Left ventricle myocardium inferior (tissue), 1 donor: ENCODE results near the gene MYO18A. TPM values are rescaled to one million over a fixed set of nuclear protein-coding genes. Genes with fewer than 3 reads are reported as not detected.
A peak's percentile ranks its signal among the peaks of the same experiment; 100 is the strongest.

Experiments used
- DNase-seq: peaks from one replicate; pipeline ENCODE4 v3.0.0-alpha.2; 2020
- H3K27ac ChIP-seq: fragments of 200-600 bp; replicated peaks from 2 replicates; pipeline ENCODE4 v1.8.0; 2021
- H3K27me3 ChIP-seq: fragments of 200-600 bp; 2 replicates; pipeline ENCODE4 v1.8.0; 2021; ENCODE audit warnings: low read depth
- H3K36me3 ChIP-seq: fragments of 200-600 bp; 2 replicates; pipeline ENCODE4 v1.8.0; 2021
- H3K4me1 ChIP-seq: fragments of 200-600 bp; 2 replicates; pipeline ENCODE4 v1.8.0; 2021
- H3K4me3 ChIP-seq: fragments of 200-600 bp; 2 replicates; pipeline ENCODE4 v1.8.0; 2021; ENCODE audit warnings: mild to moderate bottlenecking, moderate library complexity
- H3K9me3 ChIP-seq: fragments of 200-600 bp; replicated peaks from 2 replicates; pipeline ENCODE4 v1.8.0; 2021
- intact Hi-C: fragments of 100-400 bp; cut with micrococcal nuclease; formaldehyde crosslinking; loops from one replicate; pipeline ENCODE4 v1.11.0; 2022
- total RNA-seq: library from RNA; stranded (reverse); fragmentation: NEBNext Ultra II Directional; extraction: Animal tissue kit (Norgen Biotek cat#: 25700); gene quantifications from one replicate; pipeline ENCODE4 v1.2.1, GENCODE V29; 2021
- TF ChIP-seq, protein P1 (sequence below): fragments of 200-600 bp; IDR thresholded peaks from 2 replicates; pipeline ENCODE4 v1.8.0; 2021; ENCODE audit warnings: antibody characterized with exemption, mild to moderate bottlenecking, borderline replicate concordance
- donor health status: DM: no; HTN: yes; CAD: no; lungs with severe emphysema.

The MYO18A gene
- total RNA-seq, 1 donor from 2014 or later: 397 TPM

- peak; percentile 61 for DNase-seq
Observed at GRCh38 chr17:29145289-29146073, 34.7 kb downstream of the MYO18A start.

DNA sequence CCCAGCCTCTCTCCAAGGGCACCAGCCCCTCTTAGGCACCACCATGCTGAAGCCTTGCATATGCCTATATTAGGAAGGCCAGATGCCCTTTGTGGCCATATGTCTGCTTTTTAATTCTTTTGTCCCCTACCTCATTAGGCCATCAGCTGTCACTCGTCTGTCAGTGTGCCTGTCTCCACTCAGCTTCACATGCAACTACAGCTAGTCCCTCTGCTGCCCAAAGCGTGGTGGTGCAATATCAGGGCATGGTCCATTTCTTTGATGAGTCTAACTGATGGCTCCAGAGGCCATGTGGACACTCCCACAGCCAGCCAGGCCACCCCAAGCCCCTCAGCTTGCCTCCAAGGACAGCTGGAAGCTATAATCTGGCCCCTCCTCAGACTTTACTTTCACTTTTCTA, 36.3 kb downstream of the MYO18A start:
- H3K4me3 ChIP-seq: no peak overlapping the region
- H3K27me3 ChIP-seq: no peaks in the 10 kb centered on the region
- H3K4me1 ChIP-seq: peaks cover 87% of the 10 kb centered on the region
- no peak for DNase-seq
- no peaks in the 10 kb centered on the region for H3K9me3 ChIP-seq
- H3K36me3 ChIP-seq: no peaks in the 10 kb centered on the region
- peak overlapping the region; percentile 68 for H3K27ac ChIP-seq
- intact Hi-C loops: loop anchor here (5.0 to 10.0 kb wide), 2 partner anchors 38 to 151 kb away; partner anchors contain the start of genes MYO18A and NUFIP2
- TF ChIP-seq, protein P1, sequence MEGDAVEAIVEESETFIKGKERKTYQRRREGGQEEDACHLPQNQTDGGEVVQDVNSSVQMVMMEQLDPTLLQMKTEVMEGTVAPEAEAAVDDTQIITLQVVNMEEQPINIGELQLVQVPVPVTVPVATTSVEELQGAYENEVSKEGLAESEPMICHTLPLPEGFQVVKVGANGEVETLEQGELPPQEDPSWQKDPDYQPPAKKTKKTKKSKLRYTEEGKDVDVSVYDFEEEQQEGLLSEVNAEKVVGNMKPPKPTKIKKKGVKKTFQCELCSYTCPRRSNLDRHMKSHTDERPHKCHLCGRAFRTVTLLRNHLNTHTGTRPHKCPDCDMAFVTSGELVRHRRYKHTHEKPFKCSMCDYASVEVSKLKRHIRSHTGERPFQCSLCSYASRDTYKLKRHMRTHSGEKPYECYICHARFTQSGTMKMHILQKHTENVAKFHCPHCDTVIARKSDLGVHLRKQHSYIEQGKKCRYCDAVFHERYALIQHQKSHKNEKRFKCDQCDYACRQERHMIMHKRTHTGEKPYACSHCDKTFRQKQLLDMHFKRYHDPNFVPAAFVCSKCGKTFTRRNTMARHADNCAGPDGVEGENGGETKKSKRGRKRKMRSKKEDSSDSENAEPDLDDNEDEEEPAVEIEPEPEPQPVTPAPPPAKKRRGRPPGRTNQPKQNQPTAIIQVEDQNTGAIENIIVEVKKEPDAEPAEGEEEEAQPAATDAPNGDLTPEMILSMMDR: peak; percentile 65

More at GRCh38 chr17:29145289-29146073, 34.7 kb downstream of the MYO18A start:
- Histone ChIP-seq H3K36me3 (no peaks in the 10 kb centered on the region), H3K27me3 (no peaks in the 10 kb centered on the region), H3K9me3 (no peaks in the 10 kb centered on the region), H3K4me1 (peaks cover 86% of the 10 kb centered on the region), H3K27ac (peak overlapping the region; percentile 68), H3K4me3 (no peak overlapping the region)
- intact Hi-C loops: loop anchor here (5.0 to 10.0 kb wide), 2 partner anchors 72 to 149 kb away; partner anchors contain the start of gene NUFIP2
- TF ChIP-seq, protein P1: peak; percentile 79

DNA sequence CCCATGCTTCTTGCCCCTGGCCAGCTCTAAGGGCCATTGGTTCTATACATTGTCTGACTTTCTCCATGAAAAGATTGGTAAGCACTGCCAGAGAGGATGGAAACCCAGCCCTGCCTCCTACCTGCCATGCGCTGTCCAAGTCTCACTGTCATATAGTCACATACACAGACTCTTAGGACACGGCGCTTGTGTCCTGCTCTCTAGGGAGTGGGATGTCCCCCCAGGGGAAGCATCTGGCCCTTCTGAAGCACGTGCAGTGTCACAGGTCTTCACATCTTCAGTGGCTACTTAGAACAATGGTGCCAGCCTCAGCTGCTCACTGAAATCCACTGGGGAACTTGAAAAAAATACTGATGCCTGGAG, 38.7 kb downstream of the MYO18A start:
- Histone ChIP-seq H3K27ac (peak overlapping the region; percentile 93), H3K4me1 (peaks cover 95% of the 10 kb centered on the region), H3K36me3 (no peaks in the 10 kb centered on the region), H3K9me3 (no peaks in the 10 kb centered on the region), H3K27me3 (no peaks in the 10 kb centered on the region), H3K4me3 (peak overlapping the region; percentile 72)
- TF ChIP-seq, protein P1: no peak
- DNase-seq: no peak
- intact Hi-C loops: loop anchor here (5.0 to 10.0 kb wide), 2 partner anchors 41 to 153 kb away; partner anchors contain the start of genes MYO18A and NUFIP2

- H3K27ac ChIP-seq: peak overlapping the region; percentile 93
- no peaks in the 10 kb centered on the region for H3K36me3 ChIP-seq
- H3K9me3 ChIP-seq: no peaks in the 10 kb centered on the region
- no peaks in the 10 kb centered on the region for H3K27me3 ChIP-seq
- TF ChIP-seq, protein P1: no peak
- intact Hi-C loops: loop anchor here (5.0 to 10.0 kb wide), 2 partner anchors 41 to 154 kb away; partner anchors contain the start of genes MYO18A and NUFIP2
- peak overlapping the region; percentile 72 for H3K4me3 ChIP-seq
- H3K4me1 ChIP-seq: peaks cover 91% of the 10 kb centered on the region
- DNase-seq: no peak
Observed at GRCh38 chr17:29140631-29141513, 39.3 kb downstream of the MYO18A start.

DNA sequence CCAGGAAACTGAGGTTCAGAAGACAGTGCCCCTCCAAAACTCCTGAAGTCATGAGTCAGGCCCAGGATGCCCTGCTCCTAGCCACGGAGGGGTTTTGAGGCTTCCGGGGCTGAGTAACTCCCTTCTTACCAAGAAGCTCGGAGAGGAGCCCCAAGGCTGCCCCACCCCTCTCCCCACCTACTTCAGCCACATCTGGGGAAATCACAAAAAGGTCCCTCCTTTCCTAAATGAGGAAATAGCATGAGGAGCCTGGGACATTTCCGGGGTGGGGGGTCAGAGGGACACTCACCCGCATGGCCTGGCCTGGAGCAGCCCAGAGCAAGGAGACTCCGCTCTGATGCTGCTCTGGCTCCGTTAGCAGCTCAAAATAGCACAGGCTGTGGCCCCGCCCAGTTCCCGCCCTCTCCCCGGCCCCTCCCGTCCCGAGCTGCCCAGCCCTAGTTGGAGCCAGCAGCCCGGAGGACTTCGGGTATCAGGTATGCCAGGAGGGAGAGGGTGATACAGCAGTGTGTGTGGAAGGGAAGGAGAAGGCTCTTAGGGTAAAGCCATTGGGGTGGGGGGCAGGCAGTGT, 40.1 kb downstream of the MYO18A start:
- Histone ChIP-seq H3K36me3 (no peaks in the 10 kb centered on the region), H3K4me1 (peaks cover 84% of the 10 kb centered on the region), H3K27ac (peak overlapping the region; percentile 93), H3K4me3 (peak overlapping the region; percentile 72), H3K27me3 (no peaks in the 10 kb centered on the region), H3K9me3 (no peaks in the 10 kb centered on the region)
- TF ChIP-seq, protein P1: no peak
- DNase-seq: peak; percentile 91
- intact Hi-C loops: loop anchor here (5.0 to 10.0 kb wide), 2 partner anchors 42 to 155 kb away; partner anchors contain the start of genes MYO18A and NUFIP2
